ENCODE results near the gene CSH2. TPM values are rescaled to one million over a fixed set of nuclear protein-coding genes. Genes with fewer than 3 reads are reported as not detected.

CSH2 gene
- total RNA-seq, 1 experiment from 2014 or later: not detected

- BruUV-seq (replicated peaks): no TSS peak
- ChIA-PET CTCF (no interaction called here), POLR2A (ENCODE audit: low non-redundant PET) (no interaction called here)
- TF ChIP-seq EZH2 (IDR thresholded peaks at IDR 0.05; ENCODE audit: borderline replicate concordance, low read depth, low read length, poor library complexity, severe bottlenecking) (no peak), CTCF (conservative IDR thresholded peaks at IDR 0.05; ENCODE audit: low read depth, low read length) (no peak)
- no peaks in the 10 kb centered on the region for H3K27me3 ChIP-seq (replicated peaks; ENCODE audit: insufficient read depth, low read depth, low read length, poor library complexity)
- no peak for DNase-seq (ENCODE audit: low spot score)
- H3K36me3 ChIP-seq (ENCODE audit: insufficient read depth, low read length, poor library complexity, severe bottlenecking): peaks cover 43% of the 10 kb centered on the region
- H3K9me3 ChIP-seq (ENCODE audit: low read depth, low read length, poor library complexity, severe bottlenecking): no peaks in the 10 kb centered on the region
- H3K4me3 ChIP-seq (ENCODE audit: low read depth, low read length, poor library complexity, severe bottlenecking): no peak overlapping the region
- H3K4me1 ChIP-seq (ENCODE audit: insufficient read depth, low read length, poor library complexity, severe bottlenecking): peaks cover 49% of the 10 kb centered on the region
- peak overlapping the region; percentile 92 for H3K27ac ChIP-seq (ENCODE audit: low read depth, low read length, poor library complexity, severe bottlenecking)
- intact Hi-C loops (cut with micrococcal nuclease; ENCODE audit: unreplicated experiment): no loop called here
Observed at GRCh38 chr17:63837480-63837879, 36.0 kb downstream of the CSH2 start.

GRCh38 chr17:63836811-63837210, 36.7 kb downstream of the CSH2 start:
- Histone ChIP-seq H3K27me3 (replicated peaks; ENCODE audit: insufficient read depth, low read depth, low read length, poor library complexity) (no peaks in the 10 kb centered on the region), H3K4me1 (ENCODE audit: insufficient read depth, low read length, poor library complexity, severe bottlenecking) (peaks cover 49% of the 10 kb centered on the region), H3K4me3 (ENCODE audit: low read depth, low read length, poor library complexity, severe bottlenecking) (no peak overlapping the region), H3K9me3 (ENCODE audit: low read depth, low read length, poor library complexity, severe bottlenecking) (no peaks in the 10 kb centered on the region), H3K27ac (ENCODE audit: low read depth, low read length, poor library complexity, severe bottlenecking) (no peak overlapping the region), H3K36me3 (ENCODE audit: insufficient read depth, low read length, poor library complexity, severe bottlenecking) (peaks cover 50% of the 10 kb centered on the region)
- DNase-seq (ENCODE audit: low spot score): no peak
- ChIA-PET CTCF (no interaction called here), POLR2A (ENCODE audit: low non-redundant PET) (no interaction called here)
- no TSS peak for BruUV-seq (replicated peaks)
- no peak for TF ChIP-seq CTCF (conservative IDR thresholded peaks at IDR 0.05; ENCODE audit: low read depth, low read length)
- TF ChIP-seq EZH2 (IDR thresholded peaks at IDR 0.05; ENCODE audit: borderline replicate concordance, low read depth, low read length, poor library complexity, severe bottlenecking): no peak
- intact Hi-C loops (cut with micrococcal nuclease; ENCODE audit: unreplicated experiment): no loop called here

- DNase-seq (ENCODE audit: low spot score): no peak
- CTCF ChIA-PET: no interaction called here
- TF ChIP-seq EZH2 (IDR thresholded peaks at IDR 0.05; ENCODE audit: borderline replicate concordance, low read depth, low read length, poor library complexity, severe bottlenecking) (no peak), CTCF (conservative IDR thresholded peaks at IDR 0.05; ENCODE audit: low read depth, low read length) (no peak; the same call in 1 of the 2 replicates)
- POLR2A ChIA-PET (ENCODE audit: low non-redundant PET): no interaction called here
- H3K9me3 ChIP-seq (ENCODE audit: low read depth, low read length, poor library complexity, severe bottlenecking): no peaks in the 10 kb centered on the region
- H3K4me1 ChIP-seq (ENCODE audit: insufficient read depth, low read length, poor library complexity, severe bottlenecking): peaks cover 38% of the 10 kb centered on the region
- H3K27ac ChIP-seq (ENCODE audit: low read depth, low read length, poor library complexity, severe bottlenecking): no peak overlapping the region
- H3K4me3 ChIP-seq (ENCODE audit: low read depth, low read length, poor library complexity, severe bottlenecking): no peak overlapping the region
- intact Hi-C loops (cut with micrococcal nuclease; ENCODE audit: unreplicated experiment): loop anchor here (2.0 kb wide), 1 partner anchor 134 kb away; the partner anchor contains the start of gene LIMD2
- H3K27me3 ChIP-seq (replicated peaks; ENCODE audit: insufficient read depth, low read depth, low read length, poor library complexity): no peaks in the 10 kb centered on the region
- peaks cover 65% of the 10 kb centered on the region for H3K36me3 ChIP-seq (ENCODE audit: insufficient read depth, low read length, poor library complexity, severe bottlenecking)
- BruUV-seq (replicated peaks): no TSS peak
Observed at GRCh38 chr17:63835167-63835720, 38.2 kb downstream of the CSH2 start.
